Stimulated activated CD8-positive, alpha-beta memory T cell treated with anti-CD3 and anti-CD28 coated beads, Interleukin-12 subunit alpha, Interleukin-12 subunit beta, amount 100 ng/mL, for 4 hours (primary cell): Measurements from ENCODE around the gene ABCA3.

Experiments used
- DNase-seq: peaks from one replicate; pipeline ENCODE4 v3.0.0-alpha.2; 2020; ENCODE audit warnings: low read depth

Gene ABCA3

DNA sequence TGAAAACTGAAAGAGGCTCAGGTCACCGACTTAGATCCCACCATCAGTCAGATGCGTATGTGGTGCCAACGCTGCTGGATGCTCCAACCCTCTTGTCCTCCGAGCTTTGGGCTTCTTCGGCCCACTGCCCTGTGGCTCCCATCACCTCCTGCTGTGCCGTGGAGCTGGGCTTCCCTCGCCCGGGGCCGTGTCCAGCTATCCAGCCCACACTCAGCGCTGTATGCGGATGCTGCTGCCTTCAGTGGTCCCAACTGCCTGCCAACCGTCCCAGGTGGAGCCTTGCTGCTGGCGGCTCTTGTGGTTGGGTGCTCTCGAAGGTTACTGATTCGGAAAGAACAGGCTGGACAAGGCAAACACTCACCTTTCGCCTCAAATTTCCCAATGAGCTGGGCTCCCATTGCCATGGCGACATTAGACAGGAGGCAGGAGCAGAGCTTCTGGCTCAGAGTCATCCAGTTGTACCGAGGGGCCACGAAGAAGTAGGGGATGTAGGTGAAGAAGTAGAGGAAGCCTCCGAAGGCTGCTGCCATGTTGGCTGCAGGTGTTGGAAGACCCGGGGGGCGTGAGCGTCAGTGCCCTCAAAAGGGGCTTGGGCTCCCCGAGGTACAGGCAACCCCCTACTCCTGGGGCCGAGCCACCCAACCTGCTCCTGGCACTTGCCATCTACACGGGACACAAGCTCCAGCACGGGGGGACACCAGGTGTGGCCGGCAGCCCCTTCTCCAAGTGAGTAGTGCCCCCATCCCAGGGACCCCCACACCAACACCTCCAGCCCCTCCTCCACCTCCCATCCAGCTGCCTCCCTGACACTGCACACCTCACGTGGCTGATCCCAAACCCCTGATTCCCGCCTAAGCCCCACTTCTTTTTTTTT lies 32.2 kb downstream of the ABCA3 start:
- DNase-seq = no peak

DNA sequence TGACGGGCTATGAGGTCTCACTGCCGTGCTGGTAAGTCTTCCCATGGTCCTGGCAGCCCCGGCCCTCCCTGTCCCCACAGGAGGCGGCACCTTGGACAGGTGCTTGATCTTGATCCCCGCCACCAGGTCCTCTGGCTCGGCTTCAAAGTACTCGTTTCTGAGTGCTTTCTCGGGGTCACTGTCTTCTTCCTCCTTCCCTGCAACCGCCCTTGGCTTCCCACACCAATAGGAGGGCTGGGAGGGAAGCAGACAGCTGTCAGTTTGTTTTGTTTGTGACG lies 40.7 kb downstream of the ABCA3 start:
- no peak for DNase-seq

DNA sequence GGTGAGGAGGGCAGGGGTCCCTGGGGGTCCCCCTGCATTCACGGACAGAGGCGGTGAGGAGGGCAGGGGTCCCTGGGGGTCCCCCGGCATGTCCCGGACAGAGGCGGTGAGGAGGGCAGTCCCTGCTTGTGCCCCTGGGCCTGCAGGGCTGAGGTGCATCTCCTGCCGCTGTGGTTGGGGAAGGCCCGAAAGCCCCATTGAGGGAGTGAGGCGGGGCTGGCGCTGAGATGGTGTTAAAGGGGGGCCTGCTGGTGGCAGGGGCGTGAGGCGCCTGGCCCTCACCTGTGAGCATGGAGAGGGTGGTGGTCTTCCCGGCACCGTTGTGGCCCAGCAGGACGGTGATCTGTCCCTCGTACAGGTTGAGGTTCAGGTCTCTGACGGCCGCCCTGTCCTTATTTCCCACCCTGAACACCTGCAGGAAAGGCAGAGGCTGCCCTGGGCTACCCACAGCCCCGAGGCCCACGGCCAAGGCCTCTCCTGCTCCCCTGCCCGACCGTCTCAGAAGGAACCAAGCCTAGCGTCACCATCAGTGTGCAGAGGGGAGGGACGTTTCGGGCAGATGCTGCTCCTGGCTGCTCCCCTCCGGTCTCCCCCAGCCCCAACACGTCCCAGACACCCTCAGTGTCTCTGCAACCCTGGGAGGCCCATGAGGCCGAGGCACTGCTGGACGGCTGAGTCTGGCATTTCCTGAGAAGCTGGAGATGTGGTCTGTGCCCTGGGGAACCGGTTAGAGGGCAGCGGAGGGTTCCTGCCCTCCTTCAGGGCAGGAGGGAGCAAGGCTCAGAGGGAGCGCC lies 41.2 kb downstream of the ABCA3 start:
- no peak for DNase-seq

DNA sequence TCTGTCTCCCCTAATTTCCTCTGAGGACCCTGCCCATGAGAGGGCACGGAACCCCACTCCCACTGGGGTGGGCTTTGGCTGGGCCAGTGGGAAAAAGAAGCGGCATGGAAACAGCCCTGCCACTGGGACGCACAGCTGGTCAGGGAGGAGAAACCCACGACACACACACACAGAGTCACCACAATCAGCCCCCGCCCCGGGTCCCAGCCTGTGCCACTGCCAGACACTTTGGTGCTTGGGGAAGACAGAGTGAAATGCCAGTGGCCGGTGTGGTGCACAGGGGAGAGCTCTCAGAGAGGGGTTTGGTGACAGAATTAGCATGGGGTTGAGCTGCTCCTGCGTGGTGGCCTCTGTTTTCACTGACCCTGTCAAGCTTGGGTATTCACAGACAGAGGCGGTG lies 41.9 kb downstream of the ABCA3 start:
- no peak for DNase-seq

DNA sequence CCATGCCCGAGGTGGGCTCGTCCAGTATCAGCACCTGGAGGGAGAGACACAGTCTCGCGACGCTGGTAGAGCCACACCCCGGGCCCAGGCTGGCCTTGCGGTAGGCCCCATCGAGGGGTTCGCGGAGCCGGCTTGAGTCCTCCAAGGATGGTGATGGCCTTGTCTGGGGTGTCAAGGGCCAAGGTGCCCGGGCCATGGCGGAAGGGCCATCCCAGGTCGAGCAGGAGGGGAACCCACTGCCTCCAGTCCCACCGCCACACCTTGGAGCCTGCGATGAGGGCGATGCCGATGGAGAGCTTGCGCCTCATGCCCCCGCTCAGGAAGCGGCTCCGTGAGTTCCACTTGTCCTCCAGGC lies 43.0 kb downstream of the ABCA3 start:
- no peak for DNase-seq

DNA sequence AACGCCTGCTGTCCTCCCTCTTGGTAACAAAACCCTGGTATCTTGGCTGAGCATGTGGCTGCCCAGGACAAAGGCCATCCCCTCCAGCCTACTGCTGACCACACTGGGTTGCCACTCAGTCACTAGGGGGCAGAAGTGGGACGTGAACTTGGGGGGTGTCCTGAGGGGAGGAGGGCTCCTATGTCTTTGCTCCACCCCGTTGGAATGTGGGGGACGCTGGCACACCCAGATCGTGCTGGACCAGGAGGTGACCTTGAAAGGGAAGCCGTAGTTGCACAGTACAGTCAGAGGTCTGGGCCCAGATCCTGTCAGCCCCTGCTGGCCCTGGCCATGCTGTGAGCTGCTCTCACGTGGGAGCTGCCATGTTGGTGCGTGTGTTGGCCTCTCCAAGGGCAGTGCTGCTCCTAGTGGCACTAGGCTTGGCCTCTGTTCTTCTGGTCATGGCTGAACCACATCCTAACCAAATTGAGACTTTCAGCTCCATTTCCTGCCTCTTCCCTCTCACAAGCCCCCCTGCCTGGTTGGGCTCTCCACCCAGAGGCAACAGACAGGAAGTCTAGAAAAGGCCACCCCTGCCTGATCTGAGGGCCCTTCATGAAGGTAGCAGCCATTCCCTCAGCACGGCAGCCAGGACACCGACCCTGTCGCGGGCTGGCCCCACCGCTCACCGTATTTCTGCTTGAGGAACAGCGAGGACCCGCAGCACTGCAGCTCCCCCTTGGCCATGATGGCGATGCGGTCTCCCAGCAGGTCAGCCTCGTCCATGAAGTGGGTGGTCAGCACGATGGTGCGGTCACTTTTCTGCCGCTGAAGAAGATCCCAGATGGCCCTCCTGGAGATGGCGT lies 43.6 kb downstream of the ABCA3 start:
- DNase-seq = no peak

DNA sequence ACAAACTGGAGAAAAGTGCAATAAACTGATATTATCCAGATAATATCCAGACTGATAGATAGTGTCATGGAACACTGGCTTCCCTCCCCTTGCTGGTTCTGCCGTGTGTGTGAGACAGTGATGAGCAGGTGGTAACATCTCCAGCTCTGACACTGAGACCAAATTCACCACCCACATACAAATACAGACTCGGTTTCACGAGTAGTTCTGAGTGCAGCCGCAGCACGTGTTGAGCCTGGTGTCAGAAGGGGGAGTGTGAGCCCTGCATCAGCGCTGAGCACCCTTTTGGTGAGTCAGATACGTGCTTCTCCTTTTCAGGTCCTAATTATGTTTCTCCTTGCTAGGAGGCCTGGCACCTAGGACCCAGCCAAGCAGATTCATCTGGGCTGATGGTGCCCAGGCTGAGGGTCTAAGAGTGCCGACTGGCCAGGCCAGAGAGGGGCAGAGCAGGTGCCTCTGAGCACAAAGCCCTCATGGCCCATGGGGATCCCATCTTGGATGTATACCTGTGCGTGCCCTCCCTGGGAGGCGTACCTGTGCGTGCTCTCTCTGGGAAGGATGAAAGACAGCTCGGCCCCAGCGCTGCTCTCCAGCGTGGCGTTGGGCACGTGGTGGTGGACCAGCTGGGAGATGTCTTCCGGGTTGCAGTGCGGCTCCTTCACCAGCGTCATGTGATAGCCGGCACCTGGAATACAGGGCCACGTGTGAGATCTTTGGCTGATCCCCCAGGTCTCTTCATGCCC lies 45.3 kb downstream of the ABCA3 start:
- no peak for DNase-seq

DNA sequence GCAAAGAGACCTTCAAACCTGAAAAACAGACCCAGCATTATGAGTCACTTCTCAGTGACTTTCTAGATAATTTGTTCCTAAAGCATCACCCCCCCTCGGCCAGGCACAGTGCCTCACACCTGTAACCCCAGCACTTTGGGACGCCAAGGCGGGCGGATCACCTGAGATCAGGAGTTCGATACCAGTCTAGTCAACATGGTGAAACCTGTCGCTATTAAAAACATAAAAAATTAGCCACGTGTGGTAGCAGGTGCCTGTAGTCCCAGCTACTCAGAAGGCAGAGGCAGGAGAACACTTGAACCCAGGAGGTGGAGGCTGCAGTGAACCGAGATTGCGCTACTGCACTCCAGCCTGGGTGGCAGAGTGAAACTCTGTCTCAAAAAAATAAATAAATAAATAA lies 48.3 kb downstream of the ABCA3 start:
- no peak for DNase-seq

DNA sequence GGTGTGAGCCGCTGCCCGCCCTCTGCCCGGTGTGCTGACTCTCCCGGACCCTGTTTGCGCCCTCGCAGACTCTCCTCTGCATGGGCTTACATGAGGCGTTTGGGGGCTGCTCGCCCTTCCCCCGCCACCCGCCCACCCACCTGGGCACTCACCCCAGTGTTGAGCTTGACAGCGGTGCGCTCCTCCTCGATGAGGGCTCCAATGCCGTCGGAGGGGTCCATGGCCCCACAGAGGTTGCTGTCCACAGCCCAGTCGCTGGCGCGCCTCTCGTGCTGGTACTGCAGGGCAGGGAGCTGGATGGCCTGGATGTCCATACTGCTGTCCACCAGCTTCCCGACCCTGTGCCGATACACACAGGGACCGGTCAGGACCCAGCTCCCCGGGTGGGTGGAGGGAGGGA lies 51.2 kb downstream of the ABCA3 start:
- DNase-seq = no peak

DNA sequence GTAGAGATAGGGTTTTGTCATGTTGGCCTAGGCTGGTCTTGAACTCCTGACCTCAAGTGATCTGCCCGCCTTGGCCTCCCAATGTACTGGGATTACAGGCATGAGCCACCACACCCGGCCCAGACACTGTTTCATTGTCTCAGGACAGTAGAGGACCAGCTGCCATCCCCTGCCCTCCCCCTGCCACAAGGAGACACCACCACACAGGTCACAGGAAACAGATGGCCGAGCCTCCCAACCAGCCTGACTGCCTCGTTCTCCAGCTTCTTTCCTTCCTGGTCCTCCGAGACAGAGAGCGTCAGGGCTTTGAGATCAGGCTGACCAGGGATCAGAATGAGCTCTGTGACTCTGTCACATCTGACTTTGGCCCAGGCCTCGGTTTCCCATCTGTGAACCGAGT lies 51.8 kb downstream of the ABCA3 start:
- no peak for DNase-seq

DNA sequence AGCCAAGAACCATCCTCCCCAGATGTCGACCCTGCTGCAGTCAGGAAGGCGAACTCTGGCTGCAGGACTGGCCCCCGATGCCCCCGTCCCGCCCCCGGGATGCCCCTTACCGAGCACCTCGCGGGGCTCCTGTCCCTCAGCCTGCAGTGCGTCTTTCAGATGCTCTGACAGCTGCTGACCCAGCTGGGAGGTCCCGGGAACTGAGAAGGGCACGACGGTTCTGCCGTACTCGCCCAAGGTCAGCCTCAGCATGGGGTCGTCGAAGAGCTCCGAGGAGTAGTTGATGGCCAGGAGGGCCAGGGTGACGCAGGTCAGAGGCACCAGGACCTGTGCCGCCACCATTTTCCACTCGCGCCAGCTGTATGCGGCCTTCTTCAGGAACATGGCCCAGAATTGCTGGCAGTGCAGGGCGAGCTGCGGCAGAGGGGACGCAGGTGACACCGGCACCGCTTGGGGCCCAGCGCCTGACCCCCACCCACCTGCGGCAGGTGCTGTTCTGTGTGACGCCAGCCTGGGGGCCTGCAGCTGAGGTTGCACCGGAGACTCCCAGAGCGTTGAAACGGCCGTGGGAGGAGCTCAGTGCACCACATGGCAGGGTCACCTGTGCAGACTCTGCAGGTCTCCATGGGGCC lies 52.5 kb downstream of the ABCA3 start:
- DNase-seq = no peak

DNA sequence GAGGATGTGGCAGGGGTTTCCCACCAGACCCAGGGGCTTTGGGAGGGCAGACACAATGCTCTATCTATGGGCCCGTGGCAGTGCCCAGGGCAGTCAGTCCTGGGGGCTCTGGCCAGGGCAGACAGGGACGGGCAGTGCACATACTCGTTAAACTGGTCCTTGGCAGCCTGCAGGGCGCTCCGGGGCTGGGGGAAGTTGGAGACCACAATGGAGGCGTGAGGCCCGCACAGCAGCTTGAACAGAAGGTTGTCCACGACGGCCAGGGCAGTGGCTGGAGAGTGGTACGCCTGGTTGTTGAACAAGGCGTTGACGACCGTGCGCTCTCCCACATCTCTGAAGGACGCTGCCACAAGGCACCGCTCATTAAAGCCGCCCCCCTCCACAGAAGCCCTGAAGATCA lies 54.0 kb downstream of the ABCA3 start:
- no peak for DNase-seq

DNA sequence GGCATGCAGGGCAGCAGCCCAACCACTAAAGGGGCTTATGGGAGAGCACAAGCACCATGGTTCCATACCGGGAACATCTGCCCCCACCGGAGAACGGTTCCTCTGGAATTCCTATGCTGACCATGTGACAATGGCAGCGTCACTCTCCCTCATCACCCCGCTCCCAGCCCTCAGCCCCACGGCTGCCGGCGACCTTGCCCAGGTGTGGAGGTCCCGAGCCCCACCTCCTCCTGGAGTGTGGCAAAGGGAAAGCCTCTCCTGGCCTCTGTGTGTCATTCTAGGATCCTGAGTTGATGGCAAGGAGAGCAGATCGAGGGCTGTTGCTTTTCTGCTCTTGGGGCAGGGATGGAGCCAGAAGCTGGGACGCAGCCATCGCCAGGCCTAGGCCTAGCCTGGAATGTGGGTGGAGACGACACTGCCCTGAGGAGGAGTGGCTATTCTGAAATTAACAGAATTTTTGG lies 54.8 kb downstream of the ABCA3 start:
- no peak for DNase-seq

DNA sequence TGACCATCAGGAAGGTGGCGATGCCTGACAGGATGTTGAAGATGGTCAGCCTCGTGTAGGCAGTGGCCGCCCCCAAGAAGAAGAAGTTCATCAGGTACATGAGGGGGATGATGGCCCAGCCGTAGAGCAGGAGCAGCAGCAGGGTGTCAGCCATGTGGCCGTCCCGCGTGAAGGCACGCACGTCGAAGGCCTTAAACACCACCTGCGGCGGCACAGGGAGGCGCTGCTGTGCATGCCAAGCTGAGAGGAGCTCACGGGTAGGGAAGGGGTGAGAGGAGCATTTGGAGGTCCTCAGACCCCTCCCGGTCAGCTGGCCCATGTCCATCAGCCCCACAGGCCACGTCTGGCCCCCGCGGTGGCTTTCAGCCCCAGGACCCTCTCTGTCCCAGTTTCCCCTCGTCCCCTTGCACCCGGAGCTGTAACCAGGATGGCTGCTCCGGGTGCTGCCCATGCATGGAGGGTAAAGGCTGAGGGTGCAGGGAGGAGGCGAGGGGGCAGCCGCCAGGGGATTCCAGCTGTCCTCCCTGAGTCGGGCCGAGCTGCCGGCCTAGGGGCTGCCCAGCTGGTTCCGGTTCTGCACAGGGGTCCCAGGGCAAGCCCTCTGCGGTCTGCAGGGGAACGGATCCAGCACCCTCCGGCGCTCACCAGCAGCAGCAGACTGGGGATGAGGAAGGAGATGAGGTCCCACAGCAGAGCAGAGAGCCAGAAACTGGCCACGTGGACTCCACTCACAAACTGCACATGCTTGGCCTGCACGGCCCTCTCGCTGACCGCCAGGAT lies 55.5 kb downstream of the ABCA3 start:
- DNase-seq = no peak

DNA sequence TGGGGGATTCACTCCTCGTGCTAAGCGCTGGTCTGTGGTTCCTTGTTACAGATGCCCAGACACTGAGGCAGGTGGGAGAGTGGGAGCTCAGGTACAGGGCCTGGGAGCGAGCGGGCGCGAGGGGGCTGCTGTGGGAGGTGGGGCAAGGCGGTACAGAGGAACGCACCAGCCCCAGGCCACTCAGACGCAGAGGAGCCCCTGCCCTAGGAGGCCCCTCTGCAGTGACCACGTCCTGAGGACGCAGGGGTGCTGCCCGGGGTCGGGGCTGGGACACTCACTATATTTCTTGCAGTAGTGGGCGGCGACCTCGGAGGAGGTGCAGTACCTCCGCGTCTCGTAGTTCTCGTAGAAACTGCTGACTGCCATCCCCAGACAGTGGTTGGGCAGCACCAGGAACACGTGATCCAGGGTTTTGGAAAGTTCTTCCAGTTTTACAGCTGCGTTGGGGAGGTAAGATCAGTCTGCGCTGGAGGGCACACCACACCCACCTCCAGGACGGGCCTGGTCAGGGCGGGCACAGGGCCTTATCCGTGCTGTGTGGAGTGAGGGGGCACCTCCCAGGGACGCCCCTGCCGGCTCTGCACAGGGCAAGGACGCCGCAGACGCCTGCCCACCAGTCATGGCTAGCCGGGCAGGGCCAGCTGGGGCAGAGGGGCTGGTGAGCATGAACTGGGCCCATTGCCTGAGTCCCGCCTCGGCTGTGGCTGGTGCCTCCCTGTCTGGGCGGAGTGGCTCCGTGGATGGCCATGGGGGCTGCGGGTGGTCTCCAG lies 56.3 kb downstream of the ABCA3 start:
- DNase-seq = no peak

DNA sequence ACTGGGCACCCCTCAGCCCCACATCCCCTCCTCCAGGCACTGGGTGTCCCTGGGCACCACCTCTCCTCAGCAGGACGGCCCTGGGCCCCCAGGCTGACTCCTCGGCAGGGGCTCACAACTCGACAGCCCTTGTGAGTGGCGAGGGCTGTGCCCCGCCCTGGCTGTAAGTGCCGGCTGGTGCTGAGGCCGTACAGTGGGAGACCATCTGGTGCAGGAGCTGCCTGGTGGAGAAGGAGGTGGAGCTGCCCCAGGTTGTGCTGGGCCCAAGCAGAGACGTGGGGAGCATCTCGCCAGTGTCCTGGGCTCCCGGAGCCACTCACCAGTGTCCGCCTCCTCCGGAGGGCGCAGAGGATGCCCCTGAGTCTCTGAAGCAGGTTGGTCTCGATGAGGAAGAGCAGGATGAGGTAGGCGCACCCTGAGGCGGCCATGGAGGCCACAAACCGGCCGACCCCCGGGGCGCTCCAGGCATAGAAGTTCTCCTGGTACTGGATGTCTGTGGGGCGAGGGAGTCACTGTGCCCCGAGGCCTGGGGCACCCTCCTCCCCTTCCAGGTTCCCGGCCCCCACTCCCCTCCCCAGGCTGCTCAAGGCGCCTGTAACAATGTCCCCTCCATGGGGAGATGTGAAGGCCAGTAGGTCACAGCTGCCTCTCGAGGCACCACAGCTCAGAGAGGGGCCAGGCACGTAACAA lies 57.5 kb downstream of the ABCA3 start:
- no peak for DNase-seq

DNA sequence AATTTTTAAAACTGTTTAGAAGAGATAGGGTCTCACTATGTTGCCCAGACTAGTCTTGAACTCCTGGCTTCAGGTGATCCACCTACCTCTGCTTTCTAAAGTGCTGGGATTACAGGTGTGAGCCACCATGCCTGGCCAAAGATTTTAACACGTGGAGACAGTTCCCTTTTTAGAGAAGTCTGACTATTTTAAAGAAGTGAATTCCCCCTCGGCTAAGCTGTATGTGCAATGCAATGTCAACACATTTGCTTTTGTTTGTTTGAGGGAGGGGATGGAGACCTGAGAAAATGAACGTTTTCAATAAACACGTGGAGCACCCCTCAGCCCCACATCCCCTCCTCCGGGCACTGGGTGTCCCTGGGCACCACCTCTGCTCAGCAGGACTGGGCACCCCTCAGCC lies 58.3 kb downstream of the ABCA3 start:
- DNase-seq = no peak

DNA sequence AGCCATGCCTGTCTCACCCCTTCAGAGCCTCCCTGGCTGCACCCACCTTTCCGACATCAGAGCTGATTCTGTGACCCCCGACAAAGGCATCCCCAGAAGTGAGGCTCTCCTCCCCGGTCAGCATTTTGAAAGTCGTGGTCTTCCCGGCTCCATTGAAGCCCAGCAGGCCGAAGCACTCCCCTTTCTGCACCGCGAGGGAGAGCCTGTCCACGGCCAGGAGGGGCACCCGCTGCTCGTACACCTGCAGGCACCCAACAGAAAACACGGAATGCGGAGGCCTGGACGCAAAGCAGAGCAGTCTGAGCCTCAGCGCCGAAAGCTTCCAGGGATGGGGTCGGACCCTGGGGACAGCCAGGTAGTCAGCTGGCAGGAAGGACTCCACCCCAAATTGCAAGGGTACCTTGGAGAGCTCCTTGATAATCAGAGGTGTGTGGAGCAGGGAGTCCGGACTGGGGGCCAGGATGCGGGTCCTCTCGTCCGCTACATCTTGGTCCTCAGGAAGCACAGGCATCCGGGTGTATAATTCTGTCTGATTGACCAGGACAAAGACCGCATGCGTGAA lies 59.5 kb downstream of the ABCA3 start:
- DNase-seq = no peak

DNA sequence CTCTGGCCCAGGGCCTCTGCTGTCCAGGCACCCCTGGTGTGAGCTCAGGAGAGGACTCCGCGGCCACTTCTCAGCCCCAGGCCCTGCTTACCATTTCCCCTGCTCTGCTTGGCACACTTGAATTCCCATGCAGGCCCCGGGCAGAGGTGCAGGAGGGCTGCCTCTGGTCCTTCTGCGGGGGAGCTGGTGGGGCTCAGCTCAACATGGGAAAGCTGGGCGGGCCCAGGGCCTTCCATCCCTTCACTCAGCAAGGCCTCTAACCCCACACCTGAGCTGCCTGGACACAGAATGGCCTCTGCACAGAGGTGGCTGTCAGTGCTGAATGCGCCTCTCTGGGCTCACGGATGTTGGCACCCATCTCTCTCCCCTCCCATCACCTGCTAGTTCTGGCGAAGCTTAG lies 60.1 kb downstream of the ABCA3 start:
- no peak for DNase-seq
